ENCODE data around the gene TBL1XR1.

DNA sequence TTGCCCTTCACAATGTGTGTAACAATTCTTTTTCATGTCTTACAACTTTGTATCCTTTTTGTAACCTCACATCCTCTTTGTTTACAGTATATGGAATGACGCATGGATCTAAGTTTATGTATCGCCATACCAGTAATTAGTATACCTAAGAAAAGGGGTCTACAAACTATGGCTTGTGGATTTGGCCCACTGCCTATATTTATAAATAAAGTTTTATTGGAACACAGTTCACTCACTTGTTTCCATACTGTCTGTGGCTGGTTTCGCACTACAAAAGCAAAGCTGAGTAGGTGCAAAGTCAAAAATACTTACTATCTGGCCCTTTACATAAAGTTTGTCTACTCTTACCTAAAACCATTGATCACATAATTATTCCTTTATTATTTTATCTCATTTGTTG lies 226.5 kb downstream of the TBL1XR1 start:
- TF ChIP-seq, protein P1, sequence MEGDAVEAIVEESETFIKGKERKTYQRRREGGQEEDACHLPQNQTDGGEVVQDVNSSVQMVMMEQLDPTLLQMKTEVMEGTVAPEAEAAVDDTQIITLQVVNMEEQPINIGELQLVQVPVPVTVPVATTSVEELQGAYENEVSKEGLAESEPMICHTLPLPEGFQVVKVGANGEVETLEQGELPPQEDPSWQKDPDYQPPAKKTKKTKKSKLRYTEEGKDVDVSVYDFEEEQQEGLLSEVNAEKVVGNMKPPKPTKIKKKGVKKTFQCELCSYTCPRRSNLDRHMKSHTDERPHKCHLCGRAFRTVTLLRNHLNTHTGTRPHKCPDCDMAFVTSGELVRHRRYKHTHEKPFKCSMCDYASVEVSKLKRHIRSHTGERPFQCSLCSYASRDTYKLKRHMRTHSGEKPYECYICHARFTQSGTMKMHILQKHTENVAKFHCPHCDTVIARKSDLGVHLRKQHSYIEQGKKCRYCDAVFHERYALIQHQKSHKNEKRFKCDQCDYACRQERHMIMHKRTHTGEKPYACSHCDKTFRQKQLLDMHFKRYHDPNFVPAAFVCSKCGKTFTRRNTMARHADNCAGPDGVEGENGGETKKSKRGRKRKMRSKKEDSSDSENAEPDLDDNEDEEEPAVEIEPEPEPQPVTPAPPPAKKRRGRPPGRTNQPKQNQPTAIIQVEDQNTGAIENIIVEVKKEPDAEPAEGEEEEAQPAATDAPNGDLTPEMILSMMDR (IDR thresholded peaks at IDR 0.05): no peak
- TF ChIP-seq POLR2A (IDR thresholded peaks at IDR 0.05): no peak
